SHP77 (cell line): Measurements from ENCODE around the gene GGTLC1.
"Not testable (repeated sequence)": the region's sequence is repeated elsewhere in the genome, so short reads cannot be mapped to it uniquely, and the experiment has no call there.

Source experiments
- DNase-seq, 2 experiments: peaks; one replicate each; lab custom pipeline; 2025; lab: John Stamatoyannopoulos, UW

The GGTLC1 gene

DNA sequence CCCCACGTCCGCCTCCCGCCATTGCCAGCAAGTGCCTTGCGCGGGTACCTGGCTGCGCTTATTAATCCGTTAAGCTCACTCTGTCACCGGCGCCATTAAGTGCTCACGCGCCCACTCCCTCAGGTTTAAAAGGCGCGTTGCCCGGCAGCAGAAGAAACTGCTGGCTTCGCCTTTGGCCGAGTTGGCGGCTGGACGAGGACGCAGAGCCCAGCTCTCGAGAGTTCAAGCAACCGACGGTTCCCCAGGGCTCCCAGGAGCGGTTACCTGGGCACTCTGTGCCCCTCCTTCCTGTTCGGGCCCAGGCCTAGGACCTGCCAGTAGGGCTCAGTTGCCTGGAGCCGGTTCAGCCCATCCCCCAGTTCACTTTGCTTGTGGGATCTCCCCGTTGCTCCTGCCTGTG is at the start of gene GGTLC1:
Gene GGTLC1 (minus strand): TSS at position 219 of the 400 bp plus-strand sequence. CDS start 2,168 bp downstream, outside the sequence.
- no peak for DNase-seq

- DNase-seq: peak in 1 of 2 experiments; percentile 48
Observed at GRCh38 chr20:24034820-24035219, 46.2 kb upstream of the GGTLC1 start.

GRCh38 chr20:24033565-24033964 is 45.0 kb upstream of the GGTLC1 start:
- DNase-seq: no peak

DNA sequence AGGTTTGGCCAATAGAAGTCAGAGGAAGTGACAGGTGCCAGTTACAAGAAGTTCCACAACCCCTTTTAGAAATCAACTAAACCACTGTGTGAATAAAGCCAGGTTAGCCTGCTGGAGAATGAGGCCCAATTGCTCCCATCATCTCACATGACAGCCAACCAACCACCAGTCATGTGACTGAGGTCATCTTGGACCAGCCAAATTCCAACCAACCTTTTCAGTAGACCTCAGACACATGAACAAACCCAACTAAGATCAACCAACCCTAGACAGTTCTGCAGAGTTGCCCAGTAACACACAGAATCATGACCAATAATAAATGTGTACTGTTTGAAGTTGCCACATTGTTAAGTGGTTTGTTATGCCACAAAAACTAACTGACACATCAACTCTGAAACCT is 44.6 kb upstream of the GGTLC1 start:
- DNase-seq: no peak

DNA sequence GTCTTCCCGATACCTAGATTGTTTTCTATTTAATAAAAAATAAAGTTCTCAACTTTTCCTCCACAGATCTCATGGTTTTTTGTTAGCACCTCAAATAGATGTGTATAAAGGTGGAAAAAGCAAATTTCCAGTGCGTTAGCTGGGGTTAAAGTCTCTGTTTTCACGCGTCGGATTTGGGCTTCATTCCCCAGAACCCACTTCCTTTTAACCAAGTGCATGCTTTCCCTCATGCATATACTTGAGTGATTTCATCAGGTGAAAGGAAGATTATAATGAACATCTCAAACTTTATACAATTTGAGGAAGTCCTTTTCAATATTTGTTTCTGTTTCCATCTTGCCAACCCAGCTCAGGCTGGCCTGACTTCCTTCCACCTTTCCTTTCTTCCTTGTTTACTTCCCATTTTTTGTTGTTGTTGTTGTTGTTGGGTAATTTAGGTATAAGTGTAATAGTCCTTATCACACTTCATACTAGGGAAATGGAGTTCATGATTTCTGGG is 43.9 kb upstream of the GGTLC1 start:
- no peak for DNase-seq

DNA sequence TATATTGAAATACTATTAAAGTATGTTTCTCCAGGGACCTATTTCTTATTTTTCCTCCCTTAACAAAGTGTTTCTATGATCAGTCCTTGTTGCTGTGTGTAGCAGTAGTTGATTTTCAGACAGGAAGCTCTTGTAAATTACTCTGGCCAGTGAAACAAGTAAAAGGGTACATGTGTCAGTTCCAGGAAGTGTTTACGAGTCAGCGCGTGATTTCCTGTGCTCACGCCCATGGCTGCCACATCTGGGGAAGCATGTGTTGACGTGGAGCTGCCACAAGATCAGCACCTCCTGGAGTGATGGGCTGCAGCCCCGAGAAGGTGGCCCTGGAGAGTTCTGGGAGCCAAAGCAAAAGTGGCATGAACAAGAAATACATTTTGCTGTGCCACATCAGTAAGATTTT is 38.6 kb upstream of the GGTLC1 start:
- DNase-seq: no peak

DNA sequence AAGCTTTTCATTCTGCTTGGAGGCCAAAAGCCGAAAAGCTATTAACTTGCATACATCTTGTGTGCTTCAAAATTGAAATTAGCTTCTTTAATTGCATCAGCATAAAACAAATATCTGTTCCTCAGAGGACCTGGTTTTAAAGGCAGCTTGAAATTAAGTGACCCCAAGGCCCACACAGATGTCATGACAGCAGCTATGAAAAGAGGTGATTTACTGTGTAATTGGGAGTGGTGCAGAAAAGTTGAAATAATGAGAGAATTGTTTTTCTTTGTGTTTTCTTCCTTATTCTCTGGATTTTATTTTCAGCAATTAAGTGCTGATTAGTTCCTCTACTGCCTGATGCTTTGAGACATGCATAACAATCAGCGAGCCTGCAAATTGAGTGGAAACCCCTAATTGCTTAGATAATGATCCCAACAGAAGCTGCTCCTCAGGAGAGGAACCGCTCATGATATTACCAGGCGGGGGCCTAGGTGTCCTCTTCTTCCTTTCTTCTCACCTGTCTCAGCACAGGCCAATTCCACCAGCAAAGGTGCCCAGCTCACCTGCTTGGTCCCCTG is 34.1 kb upstream of the GGTLC1 start:
- no peak for DNase-seq

DNA sequence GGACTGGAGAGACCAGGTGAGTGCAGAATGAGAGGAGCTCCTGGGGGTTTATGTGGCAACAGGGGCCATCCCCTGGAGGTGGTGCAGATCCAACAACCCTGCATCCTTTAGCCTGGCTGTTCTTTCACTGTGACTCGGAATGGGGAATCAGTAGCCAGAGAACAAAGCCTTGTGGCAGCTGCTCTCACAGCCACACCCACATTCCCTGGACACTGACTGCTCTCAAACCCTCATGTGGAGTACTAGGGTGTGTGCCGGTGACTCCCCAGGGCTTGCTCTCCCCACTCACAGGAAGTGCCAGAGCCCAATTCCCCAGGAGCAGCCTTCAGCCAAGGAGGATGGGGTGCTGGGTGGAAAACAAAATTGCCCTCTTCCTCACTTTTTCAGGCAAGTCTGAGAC is 30.2 kb upstream of the GGTLC1 start:
- DNase-seq: no peak

DNA sequence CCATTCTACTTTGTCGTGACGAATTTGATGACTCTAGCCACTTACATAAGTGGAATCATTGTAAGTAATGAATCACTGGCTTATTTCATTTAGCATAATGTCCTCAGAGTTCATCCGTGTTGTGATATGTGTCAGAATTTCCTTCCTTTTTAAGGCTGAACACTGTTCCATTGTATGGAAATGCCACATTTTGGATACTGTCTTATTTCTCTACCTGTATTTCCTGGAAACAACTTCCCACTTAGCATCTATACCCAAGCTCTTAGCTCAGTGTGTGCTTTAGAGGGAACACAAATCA is 28.8 kb upstream of the GGTLC1 start:
- DNase-seq: no peak

DNA sequence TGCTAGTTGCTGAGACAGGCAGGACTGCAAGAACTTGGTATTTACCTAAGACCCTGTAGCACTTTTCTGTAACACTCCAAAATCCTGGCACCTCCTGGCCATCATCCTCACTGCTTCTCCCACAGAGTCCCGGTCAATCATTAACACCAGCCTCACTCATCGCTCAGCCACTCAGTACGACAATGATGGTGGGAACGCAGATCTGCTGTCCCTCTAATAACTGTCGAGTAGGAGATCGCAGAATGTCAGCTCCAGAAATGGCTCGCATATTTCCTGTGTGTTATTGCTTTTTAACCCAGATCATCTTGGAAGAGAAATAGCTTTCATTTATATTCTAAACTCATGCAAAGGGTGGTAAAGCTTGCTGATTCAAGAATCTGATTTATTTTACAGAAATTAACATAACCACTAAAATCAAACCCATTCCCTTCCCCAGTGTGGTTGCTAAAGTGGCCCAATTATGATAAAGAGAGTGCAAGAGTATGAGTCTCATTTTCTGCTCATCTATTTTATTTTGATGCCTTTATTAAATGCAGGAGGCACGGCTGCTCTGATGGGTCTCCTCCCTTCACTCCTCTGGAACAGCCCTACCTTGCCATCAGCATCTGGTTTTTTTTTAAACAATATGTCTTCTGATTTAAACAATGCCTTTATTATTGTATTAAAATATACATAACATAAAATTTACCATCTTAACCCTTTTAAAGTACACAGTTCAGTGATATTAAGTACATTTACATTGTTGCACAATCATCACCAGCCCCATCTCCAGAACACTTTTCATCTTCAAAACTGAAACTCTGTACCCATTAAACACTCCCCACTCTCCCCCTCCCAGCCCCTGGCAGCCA is 28.3 kb upstream of the GGTLC1 start:
- DNase-seq: no peak

DNA sequence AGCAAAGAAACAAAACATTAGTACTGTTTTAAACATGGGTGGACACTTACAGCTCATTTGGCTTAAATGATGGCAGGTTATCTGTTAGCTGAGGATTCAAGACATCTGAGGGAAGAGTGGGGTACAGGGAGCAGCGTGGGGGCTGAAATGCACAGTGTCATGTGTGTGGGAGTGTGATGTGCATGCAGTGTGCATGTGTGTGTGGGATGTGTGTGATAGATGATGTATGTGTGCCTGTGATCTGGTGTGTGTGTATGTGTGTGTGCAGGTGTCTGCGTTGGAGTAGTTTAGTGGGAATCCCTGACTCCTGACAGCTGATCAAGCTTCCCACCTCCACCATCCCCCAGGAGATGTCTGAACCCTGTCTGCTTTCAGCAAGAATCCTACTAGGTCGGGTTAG is 25.4 kb upstream of the GGTLC1 start:
- no peak for DNase-seq

DNA sequence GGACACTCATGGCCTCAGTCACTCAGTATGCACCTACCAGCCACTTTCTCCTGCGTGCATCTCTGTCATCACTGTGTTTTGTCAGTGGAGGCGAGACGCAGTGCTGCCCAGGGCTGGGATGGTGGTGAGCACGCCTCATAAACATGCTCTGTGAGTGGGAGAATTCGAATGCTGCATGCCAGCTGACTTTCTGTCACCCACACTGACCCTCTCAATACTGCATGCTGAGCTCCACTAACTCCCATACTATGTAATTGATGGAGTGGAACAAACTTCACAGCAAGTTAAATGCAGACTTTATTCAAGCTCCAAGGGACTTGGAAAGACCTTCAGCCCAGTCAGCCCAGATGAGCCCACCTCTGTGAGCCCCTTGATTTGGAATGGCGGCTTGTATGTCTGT is 22.7 kb upstream of the GGTLC1 start:
- DNase-seq: no peak

- no peak for DNase-seq
Observed at GRCh38 chr20:24007758-24008157, 19.2 kb upstream of the GGTLC1 start.

DNA sequence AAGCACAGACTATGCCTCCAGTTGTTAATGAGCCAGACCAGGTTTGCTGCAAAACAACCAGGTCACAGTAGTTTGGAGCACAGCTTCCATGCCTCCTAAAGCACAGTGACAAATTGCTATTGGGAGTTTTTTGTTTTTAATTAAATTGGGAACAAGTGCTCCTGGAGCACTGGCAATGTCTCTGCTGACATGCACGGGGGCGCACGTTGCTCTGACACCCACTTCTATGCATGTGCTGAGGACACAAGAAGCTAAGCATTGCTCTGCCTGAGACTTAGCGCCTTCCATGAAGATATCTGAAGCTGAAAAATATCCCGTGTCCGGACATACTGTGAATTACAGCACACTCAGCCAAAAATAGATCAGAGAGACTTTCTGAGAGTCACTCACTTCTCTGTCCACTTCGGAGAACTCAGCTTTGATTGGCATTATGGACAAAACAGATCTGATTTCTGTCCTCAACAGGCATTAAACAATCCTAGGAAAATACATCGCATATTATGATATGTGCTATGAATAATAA is 18.6 kb upstream of the GGTLC1 start:
- no peak for DNase-seq

- DNase-seq: no peak
Observed at GRCh38 chr20:24006626-24007025, 18.0 kb upstream of the GGTLC1 start.

GRCh38 chr20:24004471-24004870 is 15.9 kb upstream of the GGTLC1 start:
- DNase-seq: no peak

DNA sequence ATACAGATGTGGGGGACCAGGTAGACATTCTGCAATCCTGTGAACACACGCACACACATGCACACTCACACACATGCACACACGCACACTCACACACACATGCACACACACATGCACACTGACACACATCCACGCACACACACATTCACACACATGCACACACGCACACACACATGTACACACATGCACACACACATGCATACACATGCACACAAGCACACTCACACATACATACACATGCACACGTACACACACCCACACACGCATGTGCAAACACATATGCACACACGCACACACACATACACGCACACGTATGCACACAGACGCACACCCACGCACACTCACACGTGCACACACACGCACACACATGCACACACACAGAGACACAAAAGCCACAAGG is 14.3 kb upstream of the GGTLC1 start:
- no peak for DNase-seq

DNA sequence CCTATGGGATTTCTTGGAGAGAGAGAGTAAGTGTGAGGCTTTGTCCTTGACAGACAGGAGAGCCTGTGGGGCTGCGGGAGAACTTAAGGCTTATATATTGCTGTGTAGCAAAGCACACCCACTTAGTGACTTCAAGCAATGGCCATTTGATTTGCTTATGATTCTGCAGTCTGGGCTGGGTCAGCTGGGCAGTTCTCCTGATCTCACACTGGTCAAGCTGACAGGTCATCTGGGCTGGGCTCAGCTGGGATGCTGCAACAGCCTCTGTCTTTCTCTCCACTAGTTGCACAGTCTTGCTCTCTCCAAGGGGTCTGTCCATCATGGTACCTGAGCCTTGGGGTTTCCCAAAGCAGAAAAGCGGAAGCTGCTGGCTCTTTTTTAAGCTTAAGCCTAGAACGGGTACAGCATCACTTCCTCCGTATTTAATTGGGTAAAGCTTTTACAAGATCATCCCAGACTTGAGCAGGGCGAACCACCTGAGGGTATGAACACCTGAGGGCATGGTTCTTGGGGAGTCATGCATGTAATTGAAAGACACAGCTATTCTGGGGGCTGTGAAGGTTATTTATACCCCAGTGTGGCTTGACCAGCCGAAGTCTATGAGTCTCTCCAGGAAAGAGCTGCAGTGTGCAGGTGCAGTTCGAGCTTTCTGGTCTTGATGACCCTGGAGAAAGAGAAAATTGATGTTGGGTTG is 13.3 kb upstream of the GGTLC1 start:
- no peak for DNase-seq

DNA sequence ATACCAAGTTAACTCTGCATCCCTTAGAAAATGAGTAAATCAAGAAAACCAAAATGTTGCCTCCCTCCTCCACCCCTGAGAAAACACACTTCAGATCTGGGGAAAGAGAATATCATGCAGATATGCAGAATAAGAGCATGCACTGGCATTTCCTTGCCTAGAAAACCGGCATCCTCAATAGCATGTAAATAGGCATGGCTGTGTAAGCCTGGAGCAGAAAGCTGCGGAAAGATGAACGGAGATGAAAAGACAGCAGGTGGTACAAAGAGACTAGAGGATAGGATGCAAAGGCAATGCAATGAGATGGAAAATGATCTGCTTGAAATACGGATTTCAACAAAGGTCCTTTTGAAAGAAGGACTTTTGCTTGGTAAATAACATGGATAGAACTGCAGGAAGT is 10.3 kb upstream of the GGTLC1 start:
- DNase-seq: no peak

DNA sequence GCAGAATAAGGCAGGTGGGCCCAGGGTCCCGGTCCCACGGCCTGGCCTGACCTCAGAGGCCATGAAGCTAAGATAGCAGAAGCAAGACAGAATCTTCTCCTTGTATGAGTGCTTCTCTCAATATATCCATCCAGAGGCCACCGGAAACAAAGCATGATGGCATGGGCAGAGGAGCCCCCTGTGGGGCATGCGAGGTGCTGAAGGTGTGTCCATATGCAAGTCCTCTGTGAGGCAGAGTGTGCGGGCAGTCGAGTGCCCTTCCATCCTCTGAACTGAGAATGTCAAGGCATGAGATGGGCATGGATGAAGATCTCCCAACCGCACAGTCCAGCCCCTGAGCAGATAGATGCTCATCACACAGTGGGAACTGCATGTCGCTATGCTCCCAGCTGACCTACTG is 9.8 kb upstream of the GGTLC1 start:
- DNase-seq: no peak

DNA sequence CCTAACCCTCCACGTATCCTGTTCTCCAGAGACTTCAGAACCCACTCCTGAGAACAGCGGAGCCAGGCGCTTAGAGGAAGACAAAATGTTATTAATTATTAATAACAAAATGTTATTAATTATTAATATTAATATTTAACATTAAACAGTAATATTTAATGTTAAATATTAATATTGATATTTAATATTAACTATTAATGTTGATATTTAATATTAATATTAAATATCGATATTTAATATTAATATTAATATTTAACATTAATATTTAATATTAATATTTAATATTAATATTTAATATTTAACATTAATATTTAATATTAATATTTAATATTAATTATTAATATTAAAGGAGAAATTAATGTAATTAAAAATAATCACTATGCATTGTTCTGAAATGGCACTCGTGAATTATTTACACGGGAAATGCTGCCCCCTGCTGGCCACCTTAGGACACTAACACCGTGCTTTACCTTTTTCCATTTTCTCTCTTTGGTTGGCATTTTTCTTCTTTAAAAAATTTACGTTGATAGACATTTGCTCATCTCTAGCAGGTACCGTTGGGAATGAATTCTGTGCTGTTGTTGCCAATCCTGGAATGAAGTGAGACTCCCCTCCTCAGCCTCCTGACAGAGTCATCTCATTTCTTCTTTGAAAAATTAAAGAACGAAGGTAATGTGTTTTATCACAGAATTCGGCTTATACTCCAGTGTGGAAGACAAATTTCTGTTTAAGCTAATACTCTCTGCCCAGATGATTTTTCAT is 7.5 kb upstream of the GGTLC1 start:
- peak; percentile 29 to 53 for DNase-seq

GRCh38 chr20:23995291-23995690 is 6.7 kb upstream of the GGTLC1 start:
- DNase-seq: not testable (repeated sequence)
